ENCODE data around the gene NLRC5. TPM values are rescaled to one million over a fixed set of nuclear protein-coding genes. Genes with fewer than 3 reads are reported as not detected.
A peak's percentile ranks its signal among the peaks of the same experiment; 100 is the strongest.
"Not testable (repeated sequence)": the region's sequence is repeated elsewhere in the genome, so short reads cannot be mapped to it uniquely, and the experiment has no call there.

Gene NLRC5
- polyA plus RNA-seq, 3 donors = 2.3 to 4.0 (median 2.8) TPM

DNA sequence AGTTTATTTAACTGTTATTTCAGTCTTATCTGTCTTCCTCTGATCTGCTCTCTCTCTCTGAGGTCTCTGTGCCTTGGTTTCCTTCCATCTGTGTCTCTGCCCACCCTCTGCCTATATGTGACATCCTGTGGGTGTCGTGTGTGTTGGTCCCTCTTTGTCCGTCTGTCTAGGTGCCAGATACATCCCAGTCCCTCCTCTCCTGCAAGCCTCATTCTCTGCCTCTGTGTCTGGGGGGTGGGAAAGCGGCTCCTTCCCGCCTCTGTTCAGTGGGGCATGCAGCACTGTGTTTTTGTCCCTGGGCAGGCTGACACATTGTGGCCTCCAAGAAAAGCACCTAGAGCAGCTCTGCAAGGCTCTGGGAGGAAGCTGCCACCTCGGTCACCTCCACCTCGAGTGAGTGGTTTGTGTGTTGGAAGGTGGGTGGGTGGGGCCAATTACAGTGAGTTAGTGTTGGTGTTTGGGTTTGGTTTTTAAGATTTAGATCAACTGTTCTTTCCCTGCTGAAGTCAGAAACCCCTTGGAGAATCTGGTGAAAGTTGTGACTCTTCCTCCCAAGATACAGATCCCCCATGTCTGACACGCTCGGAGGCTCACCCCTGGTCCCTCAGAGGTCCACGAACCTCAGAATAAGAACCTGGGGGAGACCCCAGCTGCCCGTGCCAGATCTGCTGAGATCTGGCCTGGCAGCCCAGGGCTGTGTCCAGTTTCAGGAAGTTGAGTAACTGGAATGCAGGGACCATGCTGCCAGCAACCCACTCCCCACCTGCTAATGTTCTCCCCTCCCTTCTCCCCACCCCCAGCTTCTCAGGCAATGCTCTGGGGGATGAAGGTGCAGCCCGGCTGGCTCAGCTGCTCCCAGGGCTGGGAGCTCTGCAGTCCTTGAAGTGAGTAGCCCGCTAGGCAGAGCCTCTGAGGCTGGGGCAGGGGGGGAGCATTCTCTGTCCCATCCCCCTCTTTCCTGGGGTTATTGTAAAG is 52.1 kb downstream of the NLRC5 start:
- DNase-seq (ENCODE audit: low read depth in 3 of 3, low spot score in 2 of 3) = no peak

DNA sequence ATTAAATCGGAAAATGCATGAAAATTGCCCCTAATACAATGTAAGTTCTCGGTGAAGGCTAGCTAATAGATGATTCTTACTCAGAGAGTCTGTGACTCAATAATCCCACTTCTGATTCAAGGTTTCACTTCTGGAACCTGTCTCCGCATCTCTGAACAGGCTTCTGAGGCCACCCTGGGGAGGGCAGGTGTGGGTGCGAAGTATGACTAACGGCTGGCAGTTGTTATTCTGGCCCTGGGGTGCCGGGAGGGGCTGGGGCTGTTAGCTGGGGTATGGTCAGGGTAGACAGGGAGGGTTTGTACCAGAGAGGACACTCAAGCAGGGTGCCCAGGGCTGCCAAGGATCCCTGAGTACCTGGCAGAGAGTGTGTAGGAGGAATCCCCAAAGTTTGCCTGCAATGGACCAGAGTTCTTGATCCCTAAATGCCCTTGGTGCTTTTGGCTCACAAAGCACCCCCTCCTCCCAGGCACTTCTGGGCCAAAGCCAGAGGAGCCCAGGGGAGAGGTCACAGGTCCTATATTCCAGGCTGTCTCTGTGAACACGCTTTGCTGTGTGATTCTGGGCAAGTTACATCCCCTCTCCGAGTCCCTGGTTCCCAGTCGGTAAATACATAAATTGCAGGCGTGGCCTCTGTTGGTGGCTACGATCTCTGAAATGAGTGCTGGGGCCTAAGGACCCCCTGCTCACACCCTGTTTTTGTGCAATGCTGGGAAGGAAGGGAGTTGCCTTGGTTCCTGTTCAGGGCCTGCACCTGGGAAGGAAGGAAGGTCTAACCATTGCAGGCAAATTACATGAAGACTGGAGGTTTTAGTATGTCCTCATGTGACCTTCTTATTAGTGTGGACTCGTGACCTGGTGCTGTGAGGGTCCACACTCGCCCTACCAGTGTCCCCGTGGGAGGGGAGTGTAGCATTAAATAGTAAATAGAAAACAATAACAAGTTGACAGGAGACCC is 53.1 kb downstream of the NLRC5 start:
- DNase-seq (ENCODE audit: low read depth in 3 of 3, low spot score in 2 of 3) = no peak

DNA sequence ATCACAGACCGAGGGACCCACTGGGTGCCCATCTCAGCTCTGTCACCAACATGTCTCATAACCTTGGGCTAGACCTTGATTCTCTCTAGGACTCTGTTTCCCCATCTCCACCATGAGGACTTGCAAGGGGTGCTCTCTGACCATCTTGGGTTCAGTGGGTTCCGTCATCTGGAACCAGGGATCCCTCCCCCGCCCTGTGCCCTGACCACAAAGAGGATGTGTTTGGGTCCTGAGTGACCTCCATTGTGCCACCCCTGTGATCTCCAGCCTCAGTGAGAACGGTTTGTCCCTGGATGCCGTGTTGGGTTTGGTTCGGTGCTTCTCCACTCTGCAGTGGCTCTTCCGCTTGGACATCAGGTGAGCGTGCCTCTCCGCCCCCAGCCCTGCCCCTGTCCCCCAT is 53.9 kb downstream of the NLRC5 start:
- no peak for DNase-seq (ENCODE audit: low read depth in 3 of 3, low spot score in 2 of 3)

DNA sequence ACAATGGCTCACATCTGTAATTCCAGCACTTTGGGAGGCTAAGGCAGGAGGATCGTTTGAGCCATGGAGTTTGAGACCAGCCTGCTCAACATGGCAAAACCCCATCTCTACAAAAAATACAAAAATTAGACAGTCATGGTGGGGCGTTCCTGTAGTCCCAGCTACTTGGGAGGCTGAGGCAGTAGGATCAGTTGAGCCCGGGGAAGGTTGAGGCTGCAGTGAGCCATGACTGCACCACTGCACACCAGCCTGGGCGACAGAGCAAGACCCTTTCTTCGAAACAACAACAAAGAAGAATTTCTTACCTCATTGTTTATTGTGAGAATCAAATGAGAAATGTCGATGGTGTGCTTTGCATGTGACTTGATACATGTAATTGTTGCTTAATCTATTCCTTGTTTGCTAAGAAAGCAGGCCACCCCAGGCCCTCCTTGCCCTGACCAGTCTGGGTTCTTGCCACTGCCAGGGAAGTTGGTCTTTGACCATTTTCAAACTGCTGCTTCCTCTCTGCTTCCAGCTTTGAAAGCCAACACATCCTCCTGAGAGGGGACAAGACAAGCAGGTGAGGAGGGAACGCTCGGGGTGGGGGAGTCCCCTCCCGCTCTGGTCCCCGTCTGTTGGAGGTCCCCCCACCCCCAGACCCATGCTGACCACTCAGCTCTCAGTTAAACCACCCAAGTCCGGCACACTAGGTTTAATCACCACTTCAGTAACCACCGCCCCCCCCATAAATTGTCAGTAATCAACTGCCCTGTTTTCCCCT is 55.8 kb downstream of the NLRC5 start:
- DNase-seq (ENCODE audit: low read depth in 3 of 3, low spot score in 2 of 3) = no peak

DNA sequence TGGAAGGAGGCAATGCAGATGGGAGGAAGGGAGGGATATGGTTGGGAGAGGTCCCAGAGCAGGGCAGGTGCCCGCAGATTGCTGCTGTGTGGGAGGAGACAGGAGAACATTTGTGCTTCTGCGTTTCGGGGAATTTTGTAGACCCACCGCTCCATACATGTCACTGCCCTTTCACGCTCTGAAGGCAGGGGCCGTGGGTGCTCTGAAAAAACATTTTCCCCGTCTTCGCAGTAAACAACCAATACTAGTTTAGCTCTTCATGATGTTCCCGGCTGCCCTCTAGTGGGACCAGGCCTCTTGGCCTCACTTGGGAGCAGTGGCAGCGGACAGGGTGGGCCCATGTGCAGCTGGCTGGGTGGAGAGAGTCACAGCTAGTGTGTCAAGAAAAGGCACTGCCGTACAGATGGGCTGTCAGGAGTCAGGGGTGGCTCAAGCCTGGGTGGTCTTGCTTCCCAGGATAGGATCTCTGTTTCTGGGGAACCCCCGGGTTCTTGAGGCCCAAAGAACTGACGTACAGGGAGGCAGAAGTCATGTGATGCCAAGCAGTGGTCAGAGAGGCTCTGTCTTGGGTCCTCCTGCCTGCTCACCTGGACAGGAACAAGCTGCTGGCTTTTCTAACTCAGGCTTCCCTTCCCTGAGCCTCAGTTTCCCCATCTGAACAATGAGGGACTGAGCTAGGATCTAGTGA is 56.5 kb downstream of the NLRC5 start:
- peak; percentile 45 to 50 (median 46) for DNase-seq (ENCODE audit: low read depth in 3 of 3, low spot score in 2 of 3)

DNA sequence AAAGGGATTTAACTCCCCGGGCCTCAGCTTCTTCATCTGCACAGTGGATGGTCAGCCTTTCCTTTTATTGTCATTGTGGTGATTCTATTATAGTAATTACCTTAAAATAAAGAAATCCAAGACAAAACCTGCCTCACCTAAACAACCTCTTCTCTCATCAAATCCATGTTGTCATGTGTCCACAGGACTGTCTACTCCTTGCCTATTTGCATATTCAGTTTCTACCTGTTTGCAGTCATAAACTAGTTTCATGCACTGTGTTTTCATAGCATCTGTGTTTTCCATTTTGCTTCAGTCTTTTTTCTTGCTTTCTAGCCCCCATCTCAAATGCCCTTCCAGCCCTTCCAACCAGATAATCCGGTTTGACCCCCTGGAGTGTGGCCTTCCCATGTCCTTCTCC is 58.7 kb downstream of the NLRC5 start:
- DNase-seq (ENCODE audit: low read depth in 3 of 3, low spot score in 2 of 3) = no peak

DNA sequence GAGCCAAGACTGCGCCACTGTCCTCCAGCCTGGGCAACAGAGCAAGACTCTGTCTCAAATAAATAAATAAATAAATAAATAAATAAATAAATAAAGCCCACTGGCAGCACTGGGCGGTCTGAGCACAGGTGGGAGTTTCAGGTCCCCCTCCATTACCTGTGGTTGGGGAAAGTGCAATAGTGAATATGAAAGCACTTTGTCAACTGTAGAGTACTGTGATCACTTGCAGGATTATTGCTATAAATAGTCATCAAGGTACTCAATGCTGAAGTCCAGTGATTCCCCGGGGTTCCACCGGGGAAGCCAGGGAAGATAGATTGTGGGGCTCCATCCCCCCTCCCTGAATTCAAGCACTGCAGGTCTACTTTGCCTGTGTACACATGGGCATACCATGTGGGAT is 60.3 kb downstream of the NLRC5 start:
- DNase-seq (ENCODE audit: low read depth in 3 of 3, low spot score in 2 of 3) = no peak

DNA sequence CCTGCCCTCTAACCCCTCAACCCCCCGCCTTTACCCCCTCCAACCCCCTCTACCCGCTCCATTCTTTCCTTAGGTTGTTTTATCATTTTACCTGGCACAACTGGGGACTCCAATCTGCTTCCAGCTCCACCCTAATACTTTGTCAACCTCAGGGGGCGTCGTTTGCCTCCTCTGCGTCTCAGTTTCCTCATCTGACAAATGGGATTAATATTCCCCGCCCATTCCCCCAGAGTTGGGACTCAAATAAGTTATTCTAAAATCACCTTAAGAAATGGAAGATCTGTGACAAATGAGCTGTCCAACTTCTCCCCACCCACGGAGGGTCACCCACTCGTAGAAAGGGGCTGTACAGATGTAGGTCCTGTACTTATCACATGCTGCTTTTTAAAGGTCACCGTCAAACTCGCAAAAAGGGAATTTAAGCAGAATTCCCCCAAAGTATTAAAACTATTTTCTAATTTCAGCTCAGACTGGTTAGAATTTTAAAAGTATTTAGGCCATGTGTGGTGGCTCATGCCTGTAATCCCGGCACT is 62.4 kb downstream of the NLRC5 start:
- DNase-seq (ENCODE audit: low read depth in 3 of 3, low spot score in 2 of 3) = no peak

DNA sequence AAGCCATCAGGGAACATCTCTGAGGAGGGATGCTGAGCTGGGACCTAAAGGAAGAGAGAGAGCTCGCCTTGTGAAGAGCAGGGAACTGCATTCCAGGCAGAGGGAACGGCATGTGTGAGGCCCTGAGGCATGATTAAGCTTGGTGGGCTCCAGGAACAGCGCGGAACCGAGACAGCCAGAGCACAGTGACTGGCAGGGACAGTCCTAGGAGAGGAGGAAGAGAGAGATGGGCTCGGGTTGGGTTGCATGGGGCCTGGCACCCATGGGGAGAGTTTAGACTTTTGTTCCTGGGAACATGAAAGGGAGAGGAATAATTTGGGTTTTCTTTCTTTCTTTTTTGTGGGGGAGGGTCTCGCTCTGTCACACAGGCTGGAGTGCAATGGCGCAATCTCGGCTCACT is 63.8 kb downstream of the NLRC5 start:
- DNase-seq (ENCODE audit: low read depth in 3 of 3, low spot score in 2 of 3) = no peak

DNA sequence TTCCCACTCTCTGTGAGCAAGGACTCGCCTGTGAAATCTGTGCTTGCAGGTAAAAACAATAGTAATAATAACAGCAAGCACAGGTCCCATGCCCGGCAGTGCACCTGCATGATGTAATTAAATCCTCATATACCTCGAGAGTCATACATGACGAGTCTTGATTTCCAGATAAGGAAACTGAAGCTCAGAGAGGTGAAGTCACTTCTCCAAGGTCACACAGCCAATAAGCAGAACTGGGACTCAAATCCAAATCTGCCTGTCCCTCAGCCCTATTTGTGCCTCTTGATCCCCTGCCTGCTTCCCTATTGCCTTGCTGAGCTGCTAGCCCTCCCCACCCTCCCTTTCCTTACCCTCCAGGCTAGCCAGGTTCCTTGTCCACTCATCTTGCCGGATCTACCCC is 65.0 kb downstream of the NLRC5 start:
- no peak for DNase-seq (ENCODE audit: low read depth in 3 of 3, low spot score in 2 of 3)

DNA sequence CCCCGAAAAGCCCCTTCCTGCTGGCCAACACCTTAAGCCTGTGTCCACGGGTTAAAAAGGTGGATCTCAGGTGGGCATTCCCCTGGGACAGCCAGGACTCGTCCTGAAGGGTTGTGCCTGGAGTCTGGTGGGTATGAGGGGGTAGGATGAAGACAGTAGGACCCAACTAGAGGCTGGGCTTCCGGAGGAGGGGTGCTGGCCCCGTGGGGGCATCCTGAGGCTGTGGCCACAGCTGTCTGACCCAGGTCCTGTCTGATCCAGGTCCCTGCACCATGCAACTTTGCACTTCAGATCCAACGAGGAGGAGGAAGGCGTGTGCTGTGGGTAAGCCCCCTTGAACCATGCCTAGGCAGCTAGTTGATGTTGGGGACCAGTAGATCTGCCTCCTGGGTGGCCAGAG is 65.4 kb downstream of the NLRC5 start:
- no peak for DNase-seq (ENCODE audit: low read depth in 3 of 3, low spot score in 2 of 3)

DNA sequence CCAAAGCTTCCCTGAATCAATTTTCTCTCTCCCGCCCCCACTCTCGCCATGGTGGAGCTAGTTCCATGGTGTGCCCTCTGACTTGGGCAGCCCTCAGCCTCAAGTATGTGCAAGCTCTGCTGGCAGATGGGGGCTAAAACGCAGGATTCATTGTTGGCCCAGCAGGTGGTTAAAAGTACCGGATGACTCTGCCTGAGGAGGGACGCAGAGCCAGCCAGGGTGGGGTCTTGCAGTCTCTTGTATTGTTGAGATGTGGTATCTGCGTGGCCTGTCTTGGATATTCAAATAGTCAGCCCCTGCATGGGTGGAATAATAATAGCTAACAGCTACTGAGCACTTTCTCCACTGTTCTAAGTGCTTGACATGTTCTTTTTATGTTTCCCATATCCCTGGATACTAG is 66.3 kb downstream of the NLRC5 start:
- no peak for DNase-seq (ENCODE audit: low read depth in 3 of 3, low spot score in 2 of 3)

DNA sequence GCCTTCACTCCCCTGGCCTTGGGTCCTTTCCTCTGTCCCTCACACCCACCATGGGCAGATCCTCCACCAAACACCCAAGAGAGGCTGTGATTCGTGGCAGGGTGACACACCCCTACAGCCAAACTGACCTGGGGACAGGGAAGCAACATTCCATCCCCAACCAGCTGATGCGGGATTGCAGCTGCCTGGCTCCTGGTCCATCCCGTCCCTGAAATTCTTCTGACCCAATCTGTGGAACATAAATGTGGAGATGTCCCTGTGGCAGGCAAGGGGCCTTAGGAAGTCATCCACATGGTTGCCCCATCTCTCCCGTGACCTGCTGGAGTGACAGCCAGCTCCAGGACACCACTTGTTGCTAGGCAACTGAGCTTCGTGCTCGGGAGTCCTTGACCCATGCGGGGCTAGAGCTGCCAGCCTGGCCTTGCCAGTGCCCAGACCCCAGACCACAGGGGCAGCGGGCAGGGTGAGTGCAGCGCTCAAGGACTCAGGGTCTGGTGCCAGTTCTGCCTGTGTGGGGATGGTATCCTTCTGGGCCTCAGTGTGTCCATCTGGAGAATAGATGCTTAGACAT is 69.0 kb downstream of the NLRC5 start:
- DNase-seq (ENCODE audit: low read depth in 3 of 3, low spot score in 2 of 3) = no peak

DNA sequence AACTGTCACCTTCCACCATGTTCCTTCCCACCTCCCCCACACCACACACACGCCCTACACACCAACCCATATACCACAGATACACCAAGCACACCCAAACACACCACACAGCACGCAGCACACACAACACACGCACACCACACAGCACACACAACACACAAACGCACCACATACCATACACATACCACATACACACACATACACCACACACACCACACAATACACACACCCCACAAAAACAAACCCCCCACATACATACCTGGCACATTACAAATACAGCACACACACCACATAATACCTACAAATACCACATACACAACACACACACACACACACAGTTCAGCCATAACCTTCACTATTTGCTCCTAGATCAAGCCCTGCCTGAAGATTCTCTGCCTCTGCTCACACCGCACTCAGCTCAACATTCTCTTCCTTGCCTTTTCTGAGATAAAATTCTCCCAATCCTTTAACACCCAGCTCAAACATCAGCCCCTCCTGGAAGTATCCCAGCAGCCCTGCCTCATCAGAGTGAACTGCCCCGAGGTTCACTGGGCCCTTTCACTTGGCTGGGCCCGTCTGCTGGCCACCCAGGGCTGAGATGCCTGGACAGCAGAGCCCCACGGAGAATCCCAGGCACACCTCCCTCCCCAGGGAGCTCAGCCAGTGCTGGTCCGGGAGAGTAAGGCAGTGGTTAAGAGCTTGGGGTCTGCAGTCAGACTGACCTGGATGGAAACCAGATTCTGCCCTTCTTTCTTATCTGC is 71.1 kb downstream of the NLRC5 start:
- no peak for DNase-seq (ENCODE audit: low read depth in 3 of 3, low spot score in 2 of 3)

DNA sequence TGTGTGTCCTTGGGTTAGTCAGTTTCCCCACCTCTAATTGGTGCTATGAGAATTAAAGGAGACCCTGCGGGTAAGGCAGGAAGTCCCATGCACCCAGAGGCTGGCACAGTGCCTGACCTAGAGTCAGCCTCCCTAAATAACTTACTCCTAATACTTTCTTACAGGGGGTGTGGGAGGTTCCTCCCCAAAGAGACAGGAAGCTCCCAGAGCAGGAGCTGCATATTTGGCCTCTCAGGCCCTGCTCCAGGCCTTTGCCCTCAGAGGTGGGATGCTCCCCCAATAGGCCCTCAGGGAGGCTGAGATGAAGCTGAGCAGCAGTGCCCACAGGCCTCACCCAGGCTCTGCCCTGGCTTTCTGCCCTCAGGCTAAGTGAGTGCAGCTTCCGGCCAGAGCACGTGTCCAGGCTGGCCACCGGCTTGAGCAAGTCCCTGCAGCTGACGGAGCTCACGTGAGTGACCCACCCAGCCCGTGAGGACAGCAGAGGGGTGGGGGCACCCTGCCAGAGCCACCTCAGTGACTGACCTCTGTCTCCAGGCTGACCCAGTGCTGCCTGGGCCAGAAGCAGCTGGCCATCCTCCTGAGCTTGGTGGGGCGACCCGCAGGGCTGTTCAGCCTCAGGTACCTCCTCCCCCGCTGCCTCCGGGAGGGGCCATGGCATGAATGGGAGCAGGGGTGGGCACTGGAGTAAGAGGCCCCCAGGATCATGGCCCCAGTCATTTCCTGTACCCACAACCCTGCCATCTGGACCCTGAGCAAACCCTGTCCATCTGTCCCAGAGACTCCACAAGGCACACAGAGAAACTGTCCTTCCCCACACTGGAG is 71.9 kb downstream of the NLRC5 start:
- no peak for DNase-seq (ENCODE audit: low read depth in 3 of 3, low spot score in 2 of 3)

DNA sequence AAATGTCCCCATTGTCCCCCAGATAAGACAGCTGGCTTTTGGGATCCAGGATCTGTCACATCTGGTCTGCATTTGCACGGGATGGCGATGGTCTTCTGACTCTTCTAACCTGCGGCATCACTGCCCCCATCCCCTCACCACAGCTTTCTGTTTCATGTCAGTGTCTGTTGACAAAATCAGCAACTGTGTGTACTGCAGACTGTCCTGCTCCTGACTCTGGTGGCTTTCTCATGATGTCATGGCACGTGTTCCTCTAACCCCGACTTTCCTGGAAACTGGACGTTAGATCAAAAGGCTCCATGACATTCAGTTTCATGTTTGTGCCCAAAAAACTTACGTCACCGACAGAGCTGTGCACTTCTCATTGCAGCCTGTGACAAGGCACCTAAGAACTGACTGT is 73.0 kb downstream of the NLRC5 start:
- no peak for DNase-seq (ENCODE audit: low read depth in 3 of 3, low spot score in 2 of 3)

DNA sequence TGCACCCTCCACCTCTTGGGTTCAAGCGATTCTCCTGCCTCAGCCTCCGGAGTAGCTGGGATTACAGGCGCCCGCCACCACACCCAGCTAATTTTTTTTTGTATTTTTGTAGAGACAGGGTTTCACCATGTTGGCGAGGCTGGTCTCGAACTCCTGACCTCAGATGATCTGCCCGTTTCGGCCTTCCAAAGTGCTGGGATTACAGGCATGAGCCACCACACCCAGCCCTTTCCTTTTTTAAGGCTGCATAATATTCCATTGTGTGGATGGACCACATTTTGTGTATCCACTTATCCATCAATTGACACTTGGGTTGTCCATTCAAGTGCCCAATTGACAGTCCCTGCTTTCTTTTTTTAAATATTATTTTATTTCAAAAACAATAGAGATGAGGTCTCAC is 73.8 kb downstream of the NLRC5 start:
- not testable (repeated sequence) for DNase-seq (ENCODE audit: low read depth in 3 of 3, low spot score in 2 of 3)

DNA sequence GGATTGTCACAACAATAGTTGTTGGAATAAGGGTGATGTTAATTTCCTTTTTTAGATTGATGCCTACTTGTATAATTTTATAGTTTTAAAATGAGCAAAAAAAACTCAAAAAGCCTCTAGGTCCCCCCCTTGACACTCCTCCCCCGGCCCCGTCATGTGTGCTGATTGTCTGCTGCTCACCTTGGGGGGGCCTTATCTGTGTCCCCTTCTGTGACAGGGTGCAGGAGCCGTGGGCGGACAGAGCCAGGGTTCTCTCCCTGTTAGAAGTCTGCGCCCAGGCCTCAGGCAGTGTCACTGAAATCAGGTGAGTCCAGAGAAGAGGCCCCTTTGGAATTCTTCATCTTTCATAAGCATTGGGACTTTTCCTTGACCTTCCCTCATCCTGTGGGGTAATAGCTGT is 75.6 kb downstream of the NLRC5 start:
- no peak for DNase-seq (ENCODE audit: low read depth in 3 of 3, low spot score in 2 of 3)
